Nephron progenitor cell (in vitro differentiated cells): ENCODE data around the gene PADI3.

Source experiments
- DNase-seq: peaks from one replicate; pipeline ENCODE4 v3.0.0; 2021
- H3K27ac Mint-ChIP-seq: 2 replicates; pipeline ENCODE4 v1.8.0; 2021; ENCODE audit warnings: mild to moderate bottlenecking, moderate library complexity, mixed read lengths
- H3K27me3 Mint-ChIP-seq: 2 replicates; pipeline ENCODE4 v1.8.0; 2021; ENCODE audit warnings: mild to moderate bottlenecking, low read depth, mixed read lengths; ENCODE audit not compliant: poor library complexity
- H3K36me3 Mint-ChIP-seq: 2 replicates; pipeline ENCODE4 v1.8.0; 2021; ENCODE audit warnings: low read depth, mixed read lengths
- H3K4me1 Mint-ChIP-seq: 2 replicates; pipeline ENCODE4 v1.8.0; 2021; ENCODE audit warnings: mixed read lengths
- H3K4me3 Mint-ChIP-seq: 2 replicates; pipeline ENCODE4 v1.8.0; 2021; ENCODE audit warnings: mild to moderate bottlenecking, moderate library complexity, mixed read lengths
- H3K9me3 Mint-ChIP-seq: 2 replicates; pipeline ENCODE4 v1.8.0; 2021; ENCODE audit warnings: mild to moderate bottlenecking, moderate library complexity, mixed read lengths
- CTCF ChIP-seq: fragments of 200-600 bp; sonication (generic); IDR thresholded peaks from 2 replicates; pipeline ENCODE4 v1.5.0; 2021; ENCODE audit warnings: antibody characterized with exemption

PADI3 gene

GRCh38 chr1:17310068-17310640 is 61.3 kb downstream of the PADI3 start:
- Mint-ChIP-seq H3K9me3 (no peaks in the 10 kb centered on the region), H3K4me3 (no peak overlapping the region), H3K27me3 (peaks cover 18% of the 10 kb centered on the region), H3K36me3 (no peaks in the 10 kb centered on the region), H3K4me1 (peaks cover 26% of the 10 kb centered on the region), H3K27ac (peak overlapping the region; percentile 69)
- no peak for TF ChIP-seq CTCF
- no peak for DNase-seq

GRCh38 chr1:17313530-17314309 is 64.8 kb downstream of the PADI3 start:
- no peak for DNase-seq
- Mint-ChIP-seq H3K27ac (no peak overlapping the region), H3K4me1 (peaks cover 19% of the 10 kb centered on the region), H3K9me3 (no peaks in the 10 kb centered on the region), H3K4me3 (no peak overlapping the region), H3K27me3 (peaks cover 15% of the 10 kb centered on the region), H3K36me3 (no peaks in the 10 kb centered on the region)
- TF ChIP-seq CTCF: no peak

GRCh38 chr1:17314491-17314971 is 65.6 kb downstream of the PADI3 start:
- no peak for TF ChIP-seq CTCF
- DNase-seq: no peak
- peaks cover 11% of the 10 kb centered on the region for H3K4me1 Mint-ChIP-seq

GRCh38 chr1:17315542-17316130 is 66.7 kb downstream of the PADI3 start:
- DNase-seq: no peak
- Mint-ChIP-seq H3K27me3 (peaks cover 25% of the 10 kb centered on the region), H3K36me3 (no peaks in the 10 kb centered on the region), H3K4me3 (no peak overlapping the region), H3K9me3 (peaks cover 9% of the 10 kb centered on the region), H3K27ac (no peak overlapping the region), H3K4me1 (peaks cover 4% of the 10 kb centered on the region)
- no peak for TF ChIP-seq CTCF

More at GRCh38 chr1:17314491-17314971, 65.6 kb downstream of the PADI3 start:
- Mint-ChIP-seq H3K4me3 (no peak overlapping the region), H3K27me3 (peaks cover 17% of the 10 kb centered on the region), H3K9me3 (peaks cover 4% of the 10 kb centered on the region), H3K27ac (no peak overlapping the region), H3K36me3 (no peaks in the 10 kb centered on the region)

- no peak for DNase-seq
- H3K4me3 Mint-ChIP-seq: no peak overlapping the region
- peaks cover 12% of the 10 kb centered on the region for H3K9me3 Mint-ChIP-seq
- H3K27me3 Mint-ChIP-seq: peaks cover 25% of the 10 kb centered on the region
- H3K4me1 Mint-ChIP-seq: peaks cover 4% of the 10 kb centered on the region
- no peak overlapping the region for H3K27ac Mint-ChIP-seq
- TF ChIP-seq CTCF: no peak
- H3K36me3 Mint-ChIP-seq: no peaks in the 10 kb centered on the region
These were observed 67.8 kb downstream of the PADI3 start for GRCh38 chr1:17316704-17317103.
